ENCODE data around the gene MAMDC4. TPM values are rescaled to one million over a fixed set of nuclear protein-coding genes. Genes with fewer than 3 reads are reported as not detected.

The MAMDC4 gene
- total RNA-seq, 4 donors from 2014 or later, result 30.8 to 50.4 (median 41.4) TPM

- TF ChIP-seq, protein P1, sequence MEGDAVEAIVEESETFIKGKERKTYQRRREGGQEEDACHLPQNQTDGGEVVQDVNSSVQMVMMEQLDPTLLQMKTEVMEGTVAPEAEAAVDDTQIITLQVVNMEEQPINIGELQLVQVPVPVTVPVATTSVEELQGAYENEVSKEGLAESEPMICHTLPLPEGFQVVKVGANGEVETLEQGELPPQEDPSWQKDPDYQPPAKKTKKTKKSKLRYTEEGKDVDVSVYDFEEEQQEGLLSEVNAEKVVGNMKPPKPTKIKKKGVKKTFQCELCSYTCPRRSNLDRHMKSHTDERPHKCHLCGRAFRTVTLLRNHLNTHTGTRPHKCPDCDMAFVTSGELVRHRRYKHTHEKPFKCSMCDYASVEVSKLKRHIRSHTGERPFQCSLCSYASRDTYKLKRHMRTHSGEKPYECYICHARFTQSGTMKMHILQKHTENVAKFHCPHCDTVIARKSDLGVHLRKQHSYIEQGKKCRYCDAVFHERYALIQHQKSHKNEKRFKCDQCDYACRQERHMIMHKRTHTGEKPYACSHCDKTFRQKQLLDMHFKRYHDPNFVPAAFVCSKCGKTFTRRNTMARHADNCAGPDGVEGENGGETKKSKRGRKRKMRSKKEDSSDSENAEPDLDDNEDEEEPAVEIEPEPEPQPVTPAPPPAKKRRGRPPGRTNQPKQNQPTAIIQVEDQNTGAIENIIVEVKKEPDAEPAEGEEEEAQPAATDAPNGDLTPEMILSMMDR (IDR thresholded peaks at IDR 0.05), result no peak
- no peak for TF ChIP-seq POLR2A (IDR thresholded peaks at IDR 0.05)
- DNase-seq, result no peak
- H3K27me3 ChIP-seq, result no peaks in the 10 kb centered on the region
- H3K27ac ChIP-seq, result no peak overlapping the region
- no peak overlapping the region for H3K4me3 ChIP-seq
- no peaks in the 10 kb centered on the region for H3K9me3 ChIP-seq
- H3K36me3 ChIP-seq, result peaks cover 0 to 63% (median 0%) of the 10 kb centered on the region in 3 donors
- H3K4me1 ChIP-seq, result peaks cover 0 to 6% (median 0%) of the 10 kb centered on the region in 4 donors
Measured at GRCh38 chr9:136824496-136825225, 27.5 kb upstream of the MAMDC4 start.

DNA sequence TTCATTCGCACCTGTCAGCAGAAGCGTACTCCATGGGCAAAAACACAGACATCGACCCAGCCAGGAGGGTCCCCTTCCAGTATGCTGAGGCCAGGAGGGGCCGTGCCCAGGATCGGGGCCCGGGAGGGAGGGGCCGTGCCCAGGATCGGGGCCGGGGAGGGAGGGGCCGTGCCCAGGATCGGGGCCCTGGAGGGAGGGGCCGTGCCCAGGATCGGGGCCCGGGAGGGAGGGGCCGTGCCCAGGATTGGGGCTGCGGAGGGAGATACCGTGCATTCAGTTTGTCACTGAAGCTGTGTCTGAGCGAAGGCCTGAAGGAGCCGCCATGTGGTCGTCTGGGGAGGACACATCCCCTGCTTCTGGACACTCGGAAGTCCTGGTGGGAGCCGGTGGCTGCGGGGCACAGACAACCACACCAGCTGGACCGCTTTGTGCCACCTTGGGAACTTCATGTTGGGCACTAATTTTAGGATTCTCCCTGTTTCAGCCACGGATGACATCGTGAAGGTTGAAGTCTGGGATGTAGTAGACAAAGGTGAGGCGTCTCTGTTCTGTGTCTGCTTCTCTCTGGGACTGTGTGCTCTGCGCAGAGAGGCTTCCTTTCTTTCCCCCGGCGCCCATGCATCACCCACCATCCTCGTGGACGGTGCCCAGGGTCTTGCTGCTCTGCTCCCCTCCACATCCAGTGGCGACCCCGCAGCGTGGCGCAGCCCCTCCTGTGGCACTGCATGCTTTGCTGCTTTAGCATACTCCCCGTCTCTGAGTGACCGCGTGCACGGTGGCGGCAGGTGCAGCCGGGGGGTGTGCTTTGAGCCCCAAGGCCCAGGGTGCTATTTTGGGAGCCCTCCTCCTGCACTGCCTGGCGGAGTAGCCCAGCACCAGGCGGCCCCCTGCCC lies 26.6 kb upstream of the MAMDC4 start:
- DNase-seq, result no peak
- Histone ChIP-seq H3K36me3 (peaks cover 0 to 72% (median 0%) of the 10 kb centered on the region in 3 donors), H3K4me1 (peaks cover 0 to 6% (median 0%) of the 10 kb centered on the region in 4 donors), H3K27ac (no peak overlapping the region), H3K4me3 (no peak overlapping the region), H3K9me3 (no peaks in the 10 kb centered on the region), H3K27me3 (no peaks in the 10 kb centered on the region)
- TF ChIP-seq POLR2A (IDR thresholded peaks at IDR 0.05), result no peak
- TF ChIP-seq, protein P1 (IDR thresholded peaks at IDR 0.05), result no peak

DNA sequence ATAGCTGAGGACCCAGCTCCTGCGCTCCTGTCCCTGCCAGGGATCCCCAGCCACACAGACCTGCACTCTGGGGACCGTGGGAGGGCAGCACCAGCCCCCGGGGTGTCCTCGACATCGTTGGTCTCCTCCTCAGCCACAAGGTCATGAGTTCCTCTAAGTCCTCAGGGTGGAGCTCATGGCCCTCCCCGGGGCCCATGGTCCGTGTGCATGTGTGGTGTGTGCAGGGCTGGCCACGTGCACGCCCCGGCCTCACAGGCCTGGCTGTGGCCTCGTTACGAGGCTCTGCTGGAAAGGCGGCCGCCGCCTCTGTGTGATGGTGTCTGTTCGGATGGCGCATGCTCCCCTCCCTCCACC lies 26.0 kb upstream of the MAMDC4 start:
- Histone ChIP-seq H3K27ac (no peak overlapping the region), H3K4me3 (no peak overlapping the region), H3K27me3 (no peaks in the 10 kb centered on the region), H3K9me3 (no peaks in the 10 kb centered on the region), H3K36me3 (peaks cover 0 to 78% (median 0%) of the 10 kb centered on the region in 3 donors), H3K4me1 (peaks cover 0 to 6% (median 0%) of the 10 kb centered on the region in 4 donors)
- TF ChIP-seq, protein P1 (IDR thresholded peaks at IDR 0.05), result no peak
- no peak for TF ChIP-seq POLR2A (IDR thresholded peaks at IDR 0.05)
- DNase-seq, result no peak

- peaks cover 0 to 86% (median 0%) of the 10 kb centered on the region in 3 donors for H3K36me3 ChIP-seq
- no peak overlapping the region for H3K27ac ChIP-seq
- H3K27me3 ChIP-seq, result no peaks in the 10 kb centered on the region
- peaks cover 0 to under 1% (median 0%) of the 10 kb centered on the region in 4 donors for H3K4me1 ChIP-seq
- no peak for DNase-seq
- TF ChIP-seq, protein P1 (IDR thresholded peaks at IDR 0.05), result no peak
- no peak for TF ChIP-seq POLR2A (IDR thresholded peaks at IDR 0.05)
- H3K4me3 ChIP-seq, result no peak overlapping the region
- no peaks in the 10 kb centered on the region for H3K9me3 ChIP-seq
Measured at GRCh38 chr9:136826703-136827582, 25.2 kb upstream of the MAMDC4 start.
